HG03095 (cell line): ENCODE measurements around the gene AGBL5.
"Not testable (repeated sequence)": the region's sequence is repeated elsewhere in the genome, so short reads cannot be mapped to it uniquely, and the experiment has no call there.

Experiments
- ATAC-seq: cut with Tn5 transposase; IDR thresholded peaks from one replicate; pipeline ENCODE4 v1.9.1; 2021; ENCODE audit warnings: moderate library complexity; ENCODE audit not compliant: unreplicated experiment

Gene AGBL5

GRCh38 chr2:27089111-27089954 is 37.9 kb downstream of the AGBL5 start:
- ATAC-seq = no peak

GRCh38 chr2:27091746-27092695 is 40.6 kb downstream of the AGBL5 start:
- ATAC-seq = no peak

GRCh38 chr2:27092696-27093429 is 41.4 kb downstream of the AGBL5 start:
- no peak for ATAC-seq

GRCh38 chr2:27093430-27094352 is 42.2 kb downstream of the AGBL5 start:
- no peak for ATAC-seq

GRCh38 chr2:27094353-27094984 is 43.0 kb downstream of the AGBL5 start:
- ATAC-seq = no peak

GRCh38 chr2:27095427-27095744 is 43.9 kb downstream of the AGBL5 start:
- no peak for ATAC-seq

GRCh38 chr2:27095745-27096651 is 44.5 kb downstream of the AGBL5 start:
- ATAC-seq = no peak

GRCh38 chr2:27096748-27097297 is 45.4 kb downstream of the AGBL5 start:
- ATAC-seq = no peak

- ATAC-seq = no peak
Observed at GRCh38 chr2:27097341-27097740, 45.9 kb downstream of the AGBL5 start.

GRCh38 chr2:27099334-27099955 is 48.0 kb downstream of the AGBL5 start:
- ATAC-seq = no peak

- no peak for ATAC-seq
Observed at GRCh38 chr2:27100036-27100435, 48.6 kb downstream of the AGBL5 start.

GRCh38 chr2:27102329-27102728 is 50.9 kb downstream of the AGBL5 start:
- ATAC-seq = no peak

GRCh38 chr2:27105981-27106380 is 54.5 kb downstream of the AGBL5 start:
- ATAC-seq = no peak

GRCh38 chr2:27108221-27108620 is 56.8 kb downstream of the AGBL5 start:
- ATAC-seq = no peak

- no peak for ATAC-seq
Observed at GRCh38 chr2:27109083-27109482, 57.6 kb downstream of the AGBL5 start.

- ATAC-seq = not testable (repeated sequence)
Observed at GRCh38 chr2:27110603-27111352, 59.3 kb downstream of the AGBL5 start.

GRCh38 chr2:27111392-27112078 is 60.1 kb downstream of the AGBL5 start:
- ATAC-seq = not testable (repeated sequence)
